ENCODE results near the gene WDR53. TPM values are rescaled to one million over a fixed set of nuclear protein-coding genes. Genes with fewer than 3 reads are reported as not detected.

Gene WDR53
- total and polyA plus RNA-seq, 9 of the 15 experiments (the other 6 are each of a cell fraction or from before 2014, with no cell fraction given), result 13.0 to 34.5 (median 20.9) TPM

DNA sequence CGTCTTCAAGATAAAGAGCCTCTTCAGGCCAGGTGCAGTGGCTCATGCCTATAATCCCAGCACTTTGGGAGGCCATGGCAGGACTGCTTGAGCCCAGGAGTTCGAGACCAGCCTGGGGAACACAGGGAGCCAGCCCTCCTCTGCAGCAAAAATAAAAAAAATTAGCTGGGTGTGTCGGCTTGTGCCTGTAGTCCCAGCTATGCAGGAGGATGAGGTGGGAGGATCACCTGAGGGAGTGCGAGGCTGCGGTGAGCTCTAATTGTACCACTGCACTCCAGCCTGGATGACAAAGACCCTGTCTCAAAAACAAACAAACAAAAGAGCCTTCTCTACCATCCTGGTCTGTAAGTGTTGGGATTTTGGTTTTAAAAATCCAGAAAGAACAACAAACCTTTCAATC lies 11.1 kb downstream of the WDR53 start (continued):
- TF ChIP-seq RBM39 (optimal IDR thresholded peaks at IDR 0.05; ENCODE audit: low read depth, low read length) (no peak), PHF20 (IDR thresholded peaks at IDR 0.05; ENCODE audit: partially characterized antibody) (no peak), ESRRA (IDR thresholded peaks at IDR 0.05; ENCODE audit: borderline replicate concordance, low read depth) (no peak), SMARCB1 (IDR thresholded peaks at IDR 0.05; ENCODE audit: insufficient read length, low read depth) (no peak), CEBPB (tag; IDR thresholded peaks at IDR 0.05) (no peak), RBM25 (IDR thresholded peaks at IDR 0.05; ENCODE audit: low read depth, low read length, severe bottlenecking) (no peak), POLR2A (conservative IDR thresholded peaks at IDR 0.05) (no peak)
- TF ChIP-seq, protein P1, sequence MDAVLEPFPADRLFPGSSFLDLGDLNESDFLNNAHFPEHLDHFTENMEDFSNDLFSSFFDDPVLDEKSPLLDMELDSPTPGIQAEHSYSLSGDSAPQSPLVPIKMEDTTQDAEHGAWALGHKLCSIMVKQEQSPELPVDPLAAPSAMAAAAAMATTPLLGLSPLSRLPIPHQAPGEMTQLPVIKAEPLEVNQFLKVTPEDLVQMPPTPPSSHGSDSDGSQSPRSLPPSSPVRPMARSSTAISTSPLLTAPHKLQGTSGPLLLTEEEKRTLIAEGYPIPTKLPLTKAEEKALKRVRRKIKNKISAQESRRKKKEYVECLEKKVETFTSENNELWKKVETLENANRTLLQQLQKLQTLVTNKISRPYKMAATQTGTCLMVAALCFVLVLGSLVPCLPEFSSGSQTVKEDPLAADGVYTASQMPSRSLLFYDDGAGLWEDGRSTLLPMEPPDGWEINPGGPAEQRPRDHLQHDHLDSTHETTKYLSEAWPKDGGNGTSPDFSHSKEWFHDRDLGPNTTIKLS (IDR thresholded peaks at IDR 0.05; ENCODE audit: borderline replicate concordance, low read depth), result no peak

DNA sequence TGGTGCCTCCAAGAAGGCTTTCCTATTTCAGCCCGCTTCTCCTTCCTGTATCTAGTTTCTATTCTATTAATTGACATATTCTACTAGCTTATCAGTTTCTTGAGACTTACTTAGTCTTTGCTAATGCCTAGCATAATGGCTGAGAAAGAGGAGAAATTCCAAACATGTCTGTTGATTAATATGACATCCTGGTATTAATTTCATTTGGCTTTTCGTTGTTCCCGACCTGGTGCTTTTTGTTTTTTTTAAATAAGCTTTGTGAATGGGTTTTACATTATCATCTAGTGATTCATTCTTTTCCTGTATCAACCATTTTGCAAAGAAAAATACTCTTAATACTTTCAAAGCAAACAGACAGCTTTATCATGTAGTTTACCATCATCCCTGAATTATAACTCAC lies 13.1 kb downstream of the WDR53 start:
- no peaks in the 10 kb centered on the region for H3K27me3 ChIP-seq (ENCODE audit: control insufficient read depth in 2 of 2, insufficient read depth in 2 of 2, low read length in 2 of 2)
- no peak overlapping the region for H3K4me3 ChIP-seq
- CTCF ChIA-PET (ENCODE audit: low intra/inter-chr PET ratio), result no interaction called here
- intact Hi-C loops (cut with micrococcal nuclease) (no loop called here), in situ Hi-C loops (cut with MboI) (no loop called here)
- H3K27ac ChIP-seq (ENCODE audit: extremely low read depth, low read depth, low read length), result no peak overlapping the region
- FAIRE-seq (no peak), ATAC-seq (no peak), DNase-seq (ENCODE audit: extremely low read depth in 1 of 4, low spot score in 3 of 4) (no peak)
- 90% methylated on average over 3 of the region's 3 CpGs for WGBS (ENCODE audit: insufficient coverage, low coverage, missing lambda C conversion rate)
- H3K4me1 ChIP-seq (replicated peaks in 1 of 2; ENCODE audit: control insufficient read depth in 2 of 2, insufficient read depth in 2 of 2, low read length in 2 of 2), result no peaks in the 10 kb centered on the region
- no peak overlapping the region for H2AFZ ChIP-seq (ENCODE audit: low read depth, low read length)
- 0 out of 2 replicates have a peak, but pooled peaks cover 3% of the 10 kb centered on the region for H3K9me3 ChIP-seq (replicated peaks; ENCODE audit: control insufficient read depth, insufficient read depth, low read depth, low read length)
- TF ChIP-seq RUNX1 (IDR thresholded peaks at IDR 0.05; ENCODE audit: low read depth) (no peak), ZFPM2 (CRISPR knock-in tag; IDR thresholded peaks at IDR 0.05) (no peak), ZKSCAN8 (CRISPR knock-in tag; IDR thresholded peaks at IDR 0.05) (no peak)
- TF ChIP-seq, protein P2, sequence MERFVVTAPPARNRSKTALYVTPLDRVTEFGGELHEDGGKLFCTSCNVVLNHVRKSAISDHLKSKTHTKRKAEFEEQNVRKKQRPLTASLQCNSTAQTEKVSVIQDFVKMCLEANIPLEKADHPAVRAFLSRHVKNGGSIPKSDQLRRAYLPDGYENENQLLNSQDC (CRISPR knock-in tag; IDR thresholded peaks at IDR 0.05), result no peak
- TF ChIP-seq, protein P3, sequence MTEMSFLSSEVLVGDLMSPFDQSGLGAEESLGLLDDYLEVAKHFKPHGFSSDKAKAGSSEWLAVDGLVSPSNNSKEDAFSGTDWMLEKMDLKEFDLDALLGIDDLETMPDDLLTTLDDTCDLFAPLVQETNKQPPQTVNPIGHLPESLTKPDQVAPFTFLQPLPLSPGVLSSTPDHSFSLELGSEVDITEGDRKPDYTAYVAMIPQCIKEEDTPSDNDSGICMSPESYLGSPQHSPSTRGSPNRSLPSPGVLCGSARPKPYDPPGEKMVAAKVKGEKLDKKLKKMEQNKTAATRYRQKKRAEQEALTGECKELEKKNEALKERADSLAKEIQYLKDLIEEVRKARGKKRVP (CRISPR knock-in tag; IDR thresholded peaks at IDR 0.05), result no peak
- TF ChIP-seq, protein P4, sequence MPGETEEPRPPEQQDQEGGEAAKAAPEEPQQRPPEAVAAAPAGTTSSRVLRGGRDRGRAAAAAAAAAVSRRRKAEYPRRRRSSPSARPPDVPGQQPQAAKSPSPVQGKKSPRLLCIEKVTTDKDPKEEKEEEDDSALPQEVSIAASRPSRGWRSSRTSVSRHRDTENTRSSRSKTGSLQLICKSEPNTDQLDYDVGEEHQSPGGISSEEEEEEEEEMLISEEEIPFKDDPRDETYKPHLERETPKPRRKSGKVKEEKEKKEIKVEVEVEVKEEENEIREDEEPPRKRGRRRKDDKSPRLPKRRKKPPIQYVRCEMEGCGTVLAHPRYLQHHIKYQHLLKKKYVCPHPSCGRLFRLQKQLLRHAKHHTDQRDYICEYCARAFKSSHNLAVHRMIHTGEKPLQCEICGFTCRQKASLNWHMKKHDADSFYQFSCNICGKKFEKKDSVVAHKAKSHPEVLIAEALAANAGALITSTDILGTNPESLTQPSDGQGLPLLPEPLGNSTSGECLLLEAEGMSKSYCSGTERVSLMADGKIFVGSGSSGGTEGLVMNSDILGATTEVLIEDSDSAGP (CRISPR knock-in tag; IDR thresholded peaks at IDR 0.05), result no peak
- no TSS peak for BruUV-seq (replicated peaks)
- no peaks in the 10 kb centered on the region for H3K9me1 ChIP-seq (ENCODE audit: control insufficient read depth, insufficient read depth, low read length)
- H3K79me2 ChIP-seq (ENCODE audit: control insufficient read depth, insufficient read depth, low read length), result no peaks in the 10 kb centered on the region
- no peak overlapping the region for H3K9ac ChIP-seq (ENCODE audit: insufficient read depth in 1 of 2, low read depth in 2 of 2, low read length in 2 of 2)
- peaks cover 15% of the 10 kb centered on the region for H3K36me3 ChIP-seq (ENCODE audit: control insufficient read depth, insufficient read depth, low read length)
- H3K4me2 ChIP-seq (ENCODE audit: insufficient read depth, low read length), result no peak overlapping the region
- POLR2A ChIA-PET, result interaction anchor here (1.5 to 1.7 kb wide), 2 partner anchors 12 to 13 kb away, joined by 3 to 4 read pairs; partner anchors contain the start of genes FBXO45 and WDR53
- H4K20me1 ChIP-seq (replicated peaks; ENCODE audit: control insufficient read depth, insufficient read depth, low read length), result no peaks in the 10 kb centered on the region
